GM12891 (cell line): Measurements from ENCODE around the gene DEGS1.
A peak's percentile ranks its signal among the peaks of the same experiment; 100 is the strongest.

Experiments used
- DNase-seq: peaks from one replicate; pipeline ENCODE4 v3.0.0; 2011; ENCODE audit warnings: low spot score; ENCODE audit not compliant: insufficient read length
- FAIRE-seq: peaks from 2 replicates; lab custom pipeline; 2011; peaks lifted over from hg19 to GRCh38; lab: Jason Lieb, UNC
- PAX5 ChIP-seq: IDR thresholded peaks from 2 replicates; pipeline ENCODE4 v1.6.1; 2011; ENCODE audit warnings: low read length, moderate library complexity, mild to moderate bottlenecking; ENCODE audit not compliant: insufficient read depth, severe bottlenecking
- POLR2A ChIP-seq: IDR thresholded peaks from 2 replicates; pipeline ENCODE4 v1.6.1; 2011; ENCODE audit warnings: low read depth, low read length, control low read depth
- POLR2AphosphoS5 ChIP-seq: IDR thresholded peaks from 2 replicates; pipeline ENCODE4 v1.6.1; 2011; ENCODE audit warnings: low read depth, low read length, control low read depth
- POU2F2 ChIP-seq: IDR thresholded peaks from 2 replicates; pipeline ENCODE4 v1.6.1; 2011; ENCODE audit warnings: low read depth, mild to moderate bottlenecking, control low read depth, low read length, moderate library complexity
- SPI1 ChIP-seq: IDR thresholded peaks from 2 replicates; pipeline ENCODE4 v1.6.1; 2011; ENCODE audit warnings: low read depth, low read length, control low read depth
- TAF1 ChIP-seq: IDR thresholded peaks from 2 replicates; pipeline ENCODE4 v1.6.1; 2011; ENCODE audit warnings: low read depth, low read length, control low read depth

The DEGS1 gene

GRCh38 chr1:224163311-224163710, 19.7 kb upstream of the DEGS1 start:
- DNase-seq (no peak), FAIRE-seq (no peak)
- TF ChIP-seq POU2F2 (no peak), PAX5 (no peak), SPI1 (no peak), POLR2AphosphoS5 (no peak), POLR2A (no peak), TAF1 (no peak)

DNA sequence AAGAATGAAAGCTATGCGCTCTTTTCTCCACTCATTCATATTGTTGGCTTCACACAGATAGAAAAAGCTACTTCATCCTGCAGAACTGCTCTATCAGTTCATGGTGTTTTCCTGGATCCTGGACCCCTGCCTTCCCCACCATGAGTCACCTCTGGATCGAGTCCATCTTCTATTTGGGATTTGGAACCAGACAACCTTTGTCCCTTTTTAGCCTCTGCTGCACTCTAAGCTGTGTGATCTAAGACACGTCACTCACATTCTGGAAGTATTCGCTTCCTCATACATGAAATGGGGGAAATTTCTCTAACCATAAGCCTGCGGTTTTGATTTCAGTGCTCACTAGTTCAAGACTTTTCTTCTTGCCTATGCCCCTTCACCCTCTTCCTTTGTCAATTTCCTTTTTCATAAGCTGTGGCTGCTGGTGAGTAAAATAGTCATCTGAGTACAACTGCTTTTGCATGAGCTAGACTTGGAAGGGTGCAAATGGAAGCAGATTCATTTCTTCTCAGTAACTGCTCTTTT, 14.1 kb upstream of the DEGS1 start:
- peak; percentile 48 for DNase-seq
- peak; percentile 57; the same call in 1 of the 2 replicates for TF ChIP-seq POU2F2
- peak; percentile 90 for TF ChIP-seq SPI1
- no peak for TF ChIP-seq TAF1
- TF ChIP-seq POLR2A = no peak
- no peak for TF ChIP-seq POLR2AphosphoS5
- FAIRE-seq = peak; percentile 83

DNA sequence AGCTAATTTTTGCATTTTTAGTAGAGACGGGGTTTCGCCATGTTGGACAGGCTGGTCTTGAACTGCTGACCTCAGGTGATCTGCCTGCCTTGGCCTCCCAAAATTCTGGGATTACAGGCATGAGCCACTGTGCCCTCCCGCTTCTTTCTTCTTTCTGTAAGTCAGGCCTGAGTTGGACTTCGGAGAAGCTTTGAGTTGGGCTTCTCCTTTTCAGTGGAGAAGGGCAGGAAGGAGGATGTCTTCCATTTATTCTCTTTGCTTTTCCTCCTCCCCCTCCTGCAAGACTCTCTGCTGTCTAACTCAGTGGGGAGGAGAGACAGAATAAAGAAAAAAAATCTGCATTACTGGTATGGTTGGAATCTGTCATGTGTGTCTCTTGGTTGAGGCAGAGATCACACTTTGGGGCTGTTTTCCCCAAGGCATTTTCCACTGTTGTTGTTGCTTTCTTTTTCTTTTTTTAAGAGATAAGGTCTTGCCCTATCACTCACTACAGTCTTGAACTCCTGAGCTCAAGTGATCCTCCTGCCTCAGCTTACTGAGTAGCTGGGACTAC, 13.2 kb upstream of the DEGS1 start:
- no peak for FAIRE-seq
- TF ChIP-seq SPI1 (no peak), POLR2A (no peak), POU2F2 (no peak), PAX5 (no peak), POLR2AphosphoS5 (no peak), TAF1 (no peak)
- DNase-seq = no peak

- TF ChIP-seq SPI1 (no peak), POLR2AphosphoS5 (no peak), TAF1 (no peak), PAX5 (no peak), POU2F2 (no peak), POLR2A (no peak)
- FAIRE-seq = no peak
These were observed 12.7 kb upstream of the DEGS1 start for GRCh38 chr1:224170343-224170742.

DNA sequence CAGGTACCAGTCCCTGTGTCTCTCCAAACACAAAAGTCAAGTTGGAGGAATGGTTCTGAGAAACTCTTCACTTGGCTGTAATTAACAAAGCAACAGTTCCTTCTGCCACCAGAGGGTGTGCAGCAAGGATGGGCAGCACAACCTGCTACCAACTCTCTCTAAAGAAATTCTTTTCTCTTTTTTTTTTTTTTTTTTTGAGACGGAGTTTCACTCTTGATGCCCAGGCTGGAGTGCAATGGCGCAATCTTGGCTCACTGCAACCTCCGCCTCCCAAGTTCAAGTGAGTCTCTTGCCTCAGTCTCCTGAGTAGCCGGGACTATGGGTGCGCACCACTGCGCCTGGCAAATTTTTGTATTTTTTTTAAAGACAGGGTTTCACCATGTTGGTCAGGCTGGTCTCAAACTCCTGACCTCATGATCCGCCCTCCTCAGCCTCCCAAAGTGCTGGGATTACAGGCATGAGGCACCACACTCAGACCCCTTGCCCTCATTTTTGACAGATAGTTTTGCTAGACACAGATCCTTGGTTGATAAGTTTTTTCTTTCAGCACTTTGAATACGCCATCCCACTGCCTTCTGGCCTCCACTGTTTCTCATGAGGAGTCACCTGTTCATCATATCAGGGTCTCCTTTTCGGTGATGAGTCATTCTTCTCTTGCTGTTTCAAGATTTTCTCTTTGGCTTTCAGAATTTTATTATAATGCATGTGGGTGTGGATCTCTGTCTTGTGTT, 12.1 kb upstream of the DEGS1 start:
- DNase-seq (no peak), FAIRE-seq (no peak)
- no peak for TF ChIP-seq SPI1

More at GRCh38 chr1:224170343-224170742, 12.7 kb upstream of the DEGS1 start:
- DNase-seq = no peak

- FAIRE-seq = no peak
These were observed 10.8 kb upstream of the DEGS1 start for GRCh38 chr1:224172229-224172628.

DNA sequence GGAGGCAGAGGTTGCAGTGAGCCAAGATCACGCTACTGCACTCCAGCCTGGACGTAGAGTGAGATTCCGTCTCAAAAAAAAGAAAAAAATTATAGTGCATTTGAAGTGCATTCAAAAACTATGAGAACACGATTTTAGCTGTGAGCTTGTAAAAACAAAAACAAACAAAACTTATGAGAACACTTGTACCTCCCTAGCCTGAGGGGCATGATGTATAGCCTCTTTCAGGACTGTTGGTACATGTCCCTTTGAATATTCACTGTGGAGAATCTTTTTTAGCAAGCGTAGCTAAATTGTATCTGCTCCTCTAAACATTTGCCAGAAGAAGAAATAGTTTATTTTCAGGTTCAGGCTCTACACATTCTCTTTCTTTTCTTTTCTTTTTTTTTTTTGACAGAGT, 9.5 kb upstream of the DEGS1 start:
- FAIRE-seq (no peak), DNase-seq (no peak)

More at GRCh38 chr1:224172229-224172628, 10.8 kb upstream of the DEGS1 start:
- no peak for TF ChIP-seq SPI1
- no peak for TF ChIP-seq PAX5
- no peak for TF ChIP-seq POU2F2
- no peak for TF ChIP-seq POLR2AphosphoS5
- no peak for TF ChIP-seq TAF1
- TF ChIP-seq POLR2A = no peak
- no peak for DNase-seq

GRCh38 chr1:224175617-224176016, 7.4 kb upstream of the DEGS1 start:
- no peak for DNase-seq
- no peak for FAIRE-seq
- TF ChIP-seq SPI1 = no peak
- no peak for TF ChIP-seq TAF1
- TF ChIP-seq PAX5 = no peak
- no peak for TF ChIP-seq POLR2AphosphoS5
- no peak for TF ChIP-seq POU2F2
- TF ChIP-seq POLR2A = no peak

More for the DNA sequence above, 9.5 kb upstream of the DEGS1 start:
- TF ChIP-seq PAX5 = no peak
- TF ChIP-seq POLR2AphosphoS5 = no peak
- no peak for TF ChIP-seq POU2F2
- TF ChIP-seq SPI1 = no peak

GRCh38 chr1:224177356-224177999, 5.6 kb upstream of the DEGS1 start:
- DNase-seq (no peak), FAIRE-seq (no peak)
- TF ChIP-seq TAF1 (no peak), POLR2AphosphoS5 (no peak), POU2F2 (no peak), SPI1 (no peak), PAX5 (no peak), POLR2A (no peak)
